ENCODE data around the gene KIN. TPM values are rescaled to one million over a fixed set of nuclear protein-coding genes. Genes with fewer than 3 reads are reported as not detected.
"Not testable (repeated sequence)": the region's sequence is repeated elsewhere in the genome, so short reads cannot be mapped to it uniquely, and the experiment has no call there.

KIN gene
- 2.9 and 4.1 TPM in 2 replicates for total RNA-seq

- peak; percentile 93 to 98 for DNase-seq (ENCODE audit: low read depth in 2 of 2)
Observed at GRCh38 chr10:7787857-7788638, at the start of gene KIN, which contains the start of gene ATP5F1C. TSS of gene KIN (minus strand) at chr10:7787993. CDS start at chr10:7787933, 60 bp downstream. TSS of gene ATP5F1C (plus strand) at chr10:7788177. CDS start at chr10:7788208, 31 bp downstream.

- DNase-seq (ENCODE audit: low read depth in 2 of 2), result no peak
Observed at GRCh38 chr10:7836571-7836970, 48.8 kb upstream of the KIN start.

- no peak for DNase-seq (ENCODE audit: low read depth in 2 of 2)
Observed at GRCh38 chr10:7834262-7834661, 46.5 kb upstream of the KIN start.

- DNase-seq (ENCODE audit: low read depth in 2 of 2), result no peak
Observed at GRCh38 chr10:7833210-7833609, 45.4 kb upstream of the KIN start.

- DNase-seq (ENCODE audit: low read depth in 2 of 2), result no peak
Observed at GRCh38 chr10:7832060-7832459, 44.3 kb upstream of the KIN start.

GRCh38 chr10:7829289-7829834 lies 41.6 kb upstream of the KIN start:
- DNase-seq (ENCODE audit: low read depth in 2 of 2), result no peak

GRCh38 chr10:7826971-7827370 lies 39.2 kb upstream of the KIN start:
- peak in 1 of 2 donors; percentile 2 for DNase-seq (ENCODE audit: low read depth in 2 of 2)

- DNase-seq (ENCODE audit: low read depth in 2 of 2), result peak in 1 of 2 donors; percentile 53
Observed at GRCh38 chr10:7824251-7824650, 36.5 kb upstream of the KIN start.

GRCh38 chr10:7819121-7819460 lies 31.3 kb upstream of the KIN start:
- DNase-seq (ENCODE audit: low read depth in 2 of 2), result peak in 1 of 2 donors; percentile 63

- peak; percentile 72 to 88 for DNase-seq (ENCODE audit: low read depth in 2 of 2)
Observed at GRCh38 chr10:7818295-7819120, 30.7 kb upstream of the KIN start, which contains the start of gene TAF3. TSS of gene TAF3 (plus strand) at chr10:7818505. CDS start at chr10:7818710, 205 bp downstream.

- no peak for DNase-seq (ENCODE audit: low read depth in 2 of 2)
Observed at GRCh38 chr10:7817984-7818294, 30.1 kb upstream of the KIN start.

GRCh38 chr10:7817576-7817975 lies 29.8 kb upstream of the KIN start:
- no peak for DNase-seq (ENCODE audit: low read depth in 2 of 2)

GRCh38 chr10:7813481-7813880 lies 25.7 kb upstream of the KIN start:
- DNase-seq (ENCODE audit: low read depth in 2 of 2), result no peak

- DNase-seq (ENCODE audit: low read depth in 2 of 2), result not testable (repeated sequence)
Observed at GRCh38 chr10:7811743-7812142, 23.9 kb upstream of the KIN start.

- DNase-seq (ENCODE audit: low read depth in 2 of 2), result no peak
Observed at GRCh38 chr10:7811000-7811399, 23.2 kb upstream of the KIN start.

- no peak for DNase-seq (ENCODE audit: low read depth in 2 of 2)
Observed at GRCh38 chr10:7810443-7810842, 22.6 kb upstream of the KIN start.

- no peak for DNase-seq (ENCODE audit: low read depth in 2 of 2)
Observed at GRCh38 chr10:7808686-7809267, 21.0 kb upstream of the KIN start.

- DNase-seq (ENCODE audit: low read depth in 2 of 2), result no peak
Observed at GRCh38 chr10:7804741-7805140, 16.9 kb upstream of the KIN start.

- DNase-seq (ENCODE audit: low read depth in 2 of 2), result no peak
Observed at GRCh38 chr10:7804216-7804615, 16.4 kb upstream of the KIN start.

GRCh38 chr10:7802606-7803005 lies 14.8 kb upstream of the KIN start:
- no peak for DNase-seq (ENCODE audit: low read depth in 2 of 2)

- peak in 1 of 2 donors; percentile 75 for DNase-seq (ENCODE audit: low read depth in 2 of 2)
Observed at GRCh38 chr10:7797582-7797981, 9.8 kb upstream of the KIN start.

GRCh38 chr10:7795605-7796004 lies 7.8 kb upstream of the KIN start:
- peak in 1 of 2 donors; percentile 10 for DNase-seq (ENCODE audit: low read depth in 2 of 2)
